ENCODE results near the gene ZNF526.

The ZNF526 gene

GRCh38 chr19:42269478-42270345, 49.6 kb downstream of the ZNF526 start:
- Histone ChIP-seq H3K79me2 (ENCODE audit: insufficient read depth, low read length) (peaks cover 11% of the 10 kb centered on the region; the same call in 1 of the 2 replicates), H3K27me3 (ENCODE audit: low read length) (no peaks in the 10 kb centered on the region), H3K9me3 (ENCODE audit: insufficient read depth, low read length) (no peaks in the 10 kb centered on the region), H3K36me3 (ENCODE audit: low read length) (no peaks in the 10 kb centered on the region), H3K27ac (ENCODE audit: low read depth, low read length) (peak overlapping the region; percentile 80), H3K9ac (ENCODE audit: low read length) (peak overlapping the region; percentile 68), H3K4me2 (ENCODE audit: low read depth, low read length, poor library complexity, severe bottlenecking) (peak overlapping the region; percentile 84), H3K4me3 (ENCODE audit: insufficient read depth, low read length, poor library complexity, severe bottlenecking) (peak overlapping the region; percentile 65), H3K9me2 (replicated peaks; ENCODE audit: insufficient read depth, low read length) (no peaks in the 10 kb centered on the region), H4K20me1 (ENCODE audit: low read depth, low read length) (no peaks in the 10 kb centered on the region), H3F3A (ENCODE audit: insufficient read depth) (no peaks in the 10 kb centered on the region), H2AFZ (ENCODE audit: low read depth, low read length, severe bottlenecking) (no peak overlapping the region)
- TF ChIP-seq CTCF (IDR thresholded peaks at IDR 0.05; ENCODE audit: insufficient read depth, low read length, poor library complexity, severe bottlenecking) = no peak
- TF ChIP-seq EZH2phosphoT487 (conservative IDR thresholded peaks at IDR 0.05; ENCODE audit: low read length) = no peak

GRCh38 chr19:42270346-42271044, 50.4 kb downstream of the ZNF526 start:
- H3K9ac ChIP-seq (ENCODE audit: low read length) = peak overlapping the region; percentile 68
- TF ChIP-seq CTCF (IDR thresholded peaks at IDR 0.05; ENCODE audit: insufficient read depth, low read length, poor library complexity, severe bottlenecking) (no peak), EZH2phosphoT487 (conservative IDR thresholded peaks at IDR 0.05; ENCODE audit: low read length) (no peak)
- no peaks in the 10 kb centered on the region for H3K27me3 ChIP-seq (ENCODE audit: low read length)
- H3F3A ChIP-seq (ENCODE audit: insufficient read depth) = no peaks in the 10 kb centered on the region
- H3K9me2 ChIP-seq (replicated peaks; ENCODE audit: insufficient read depth, low read length) = no peaks in the 10 kb centered on the region
- no peaks in the 10 kb centered on the region for H3K9me3 ChIP-seq (ENCODE audit: insufficient read depth, low read length)
- peaks cover 11% of the 10 kb centered on the region; the same call in 1 of the 2 replicates for H3K79me2 ChIP-seq (ENCODE audit: insufficient read depth, low read length)
- no peaks in the 10 kb centered on the region for H3K36me3 ChIP-seq (ENCODE audit: low read length)
- peak overlapping the region; percentile 84 for H3K4me2 ChIP-seq (ENCODE audit: low read depth, low read length, poor library complexity, severe bottlenecking)
- H2AFZ ChIP-seq (ENCODE audit: low read depth, low read length, severe bottlenecking) = no peak overlapping the region
- H4K20me1 ChIP-seq (ENCODE audit: low read depth, low read length) = no peaks in the 10 kb centered on the region
- peak overlapping the region; percentile 65 for H3K4me3 ChIP-seq (ENCODE audit: insufficient read depth, low read length, poor library complexity, severe bottlenecking)
- H3K27ac ChIP-seq (ENCODE audit: low read depth, low read length) = peak overlapping the region; percentile 80

GRCh38 chr19:42271045-42271419, 50.9 kb downstream of the ZNF526 start:
- no peak overlapping the region for H3K4me3 ChIP-seq (ENCODE audit: insufficient read depth, low read length, poor library complexity, severe bottlenecking)

More at GRCh38 chr19:42271045-42271419, 50.9 kb downstream of the ZNF526 start:
- Histone ChIP-seq H3K4me2 (ENCODE audit: low read depth, low read length, poor library complexity, severe bottlenecking) (peak overlapping the region; percentile 84), H3K9me2 (replicated peaks; ENCODE audit: insufficient read depth, low read length) (no peaks in the 10 kb centered on the region), H4K20me1 (ENCODE audit: low read depth, low read length) (no peaks in the 10 kb centered on the region), H3K9ac (ENCODE audit: low read length) (peak overlapping the region; percentile 68), H2AFZ (ENCODE audit: low read depth, low read length, severe bottlenecking) (no peak overlapping the region), H3K36me3 (ENCODE audit: low read length) (no peaks in the 10 kb centered on the region), H3K27ac (ENCODE audit: low read depth, low read length) (peak overlapping the region; percentile 80), H3K9me3 (ENCODE audit: insufficient read depth, low read length) (no peaks in the 10 kb centered on the region), H3F3A (ENCODE audit: insufficient read depth) (0 out of 2 replicates have a peak, but pooled peaks cover 3% of the 10 kb centered on the region), H3K27me3 (ENCODE audit: low read length) (no peaks in the 10 kb centered on the region), H3K79me2 (ENCODE audit: insufficient read depth, low read length) (peaks cover 11% of the 10 kb centered on the region; the same call in 1 of the 2 replicates)
- TF ChIP-seq CTCF (IDR thresholded peaks at IDR 0.05; ENCODE audit: insufficient read depth, low read length, poor library complexity, severe bottlenecking) (no peak), EZH2phosphoT487 (conservative IDR thresholded peaks at IDR 0.05; ENCODE audit: low read length) (no peak)

Data from SU-DHL-6 (cell line).